Tibial nerve (tissue), 4 donors: Measurements from ENCODE around the gene SLC25A22.

ENCODE experiments used
- CTCF ChIP-seq, 5 experiments: fragments of 200-600 bp in 3 of 5; fragments of 450-650 bp in 2 of 5; sonication (generic) in 3 of 5; IDR thresholded peaks; one replicate each; pipeline ENCODE4 v1.5.1; 2016 to 2019; ENCODE audit warnings: antibody characterized with exemption in 5 of 5, mild to moderate bottlenecking in 3 of 5, moderate library complexity in 2 of 5
- EP300 ChIP-seq, 2 donors: sonication (generic); formaldehyde crosslinking; IDR thresholded peaks; one replicate each; pipeline ENCODE4 v1.6.1; 2017; ENCODE audit warnings: antibody characterized with exemption in 2 of 2, mild to moderate bottlenecking in 1 of 2
- POLR2A ChIP-seq, 2 donors: fragments of 450-650 bp; IDR thresholded peaks; one replicate each; pipeline ENCODE4 v1.6.1; 2017; ENCODE audit warnings: antibody characterized with exemption in 2 of 2, mild to moderate bottlenecking in 2 of 2, moderate library complexity in 2 of 2

DNA sequence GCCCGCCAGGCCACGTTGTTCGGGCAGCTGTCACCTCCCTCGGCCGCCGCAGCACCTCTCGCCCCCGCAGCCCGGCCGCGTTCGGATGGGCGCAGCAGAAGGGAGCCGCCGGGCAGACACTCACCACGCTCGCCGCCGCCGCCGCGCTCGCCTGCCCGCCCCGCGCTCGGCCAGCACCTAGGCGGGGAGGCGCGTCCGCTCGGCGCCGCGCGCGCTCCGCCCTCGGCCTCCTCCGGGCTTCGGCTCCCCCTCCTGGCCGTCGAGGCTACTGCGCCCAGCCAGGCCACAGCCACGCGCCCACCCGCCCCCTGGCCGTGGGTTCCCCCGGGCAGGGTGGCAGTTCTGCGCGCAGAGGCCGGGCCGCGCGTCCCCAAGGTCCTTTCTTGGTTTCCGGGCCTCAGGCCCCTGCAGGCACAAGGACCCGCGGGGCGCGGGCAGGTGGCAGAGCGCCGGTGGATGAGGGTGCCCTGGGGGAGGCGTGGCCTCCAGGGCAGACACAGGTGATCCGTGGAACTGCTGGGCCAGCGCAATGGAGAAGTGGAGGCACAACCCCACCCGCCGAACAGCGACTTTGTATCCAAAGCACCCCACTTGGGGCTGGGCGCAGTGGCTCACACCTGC lies at the start of gene SLC25A22:
- peak; percentile 82 to 97 (median 97) for TF ChIP-seq CTCF (IDR thresholded peaks at IDR 0.05)
- no peak for TF ChIP-seq EP300 (IDR thresholded peaks at IDR 0.05)
- peak in 1 of 2 donors; percentile 25 for TF ChIP-seq POLR2A (IDR thresholded peaks at IDR 0.05)
